Measurements from ENCODE around the gene TMEM89. TPM values are rescaled to one million over a fixed set of nuclear protein-coding genes. Genes with fewer than 3 reads are reported as not detected.

Gene TMEM89
- total RNA-seq, 1 experiment from 2014 or later: 0.74 TPM

- peaks cover 39 to 62% (median 59%) of the 10 kb centered on the region in 3 experiments for H3K36me3 Mint-ChIP-seq (ENCODE audit: insufficient read depth in 1 of 3, low read depth in 3 of 3)
- Histone ChIP-seq H4K20me1 (ENCODE audit: control insufficient read depth, insufficient read depth, insufficient read length) (peaks cover 2% of the 10 kb centered on the region), H3K4me2 (ENCODE audit: insufficient read depth, insufficient read length, low read length) (peak overlapping the region; percentile 50)
Measured at GRCh38 chr3:48656061-48656840, 34.7 kb upstream of the TMEM89 start.

More at GRCh38 chr3:48656061-48656840, 34.7 kb upstream of the TMEM89 start:
- H4K8ac ChIP-seq (replicated peaks; ENCODE audit: insufficient read length, low read depth, low read length): no peak overlapping the region
- H3K79me2 ChIP-seq (ENCODE audit: insufficient read depth, low read length): no peaks in the 10 kb centered on the region
- H3K79me1 ChIP-seq (ENCODE audit: insufficient read depth, low read depth, low read length, poor library complexity, severe bottlenecking): no peaks in the 10 kb centered on the region
- no peak overlapping the region for H3K56ac ChIP-seq (ENCODE audit: insufficient read length, low read depth, low read length)
- no peak overlapping the region for H4K5ac ChIP-seq (ENCODE audit: insufficient read length, low read depth, low read length)
- H3K27ac ChIP-seq (ENCODE audit: insufficient read length, low read depth, low read length): no peak overlapping the region
- no peak overlapping the region for H3K23ac ChIP-seq (ENCODE audit: insufficient read length, low read depth, low read length)
- H2AK5ac ChIP-seq (ENCODE audit: insufficient read length, low read length): no peak overlapping the region
- Mint-ChIP-seq H3K27ac (peak overlapping the region; percentile 35 to 73 (median 66); a peak in 3 of 7 replicates), H3K27me3 (ENCODE audit: low read depth) (peaks cover 6% of the 10 kb centered on the region; the same call in 1 of the 2 replicates), H3K4me1 (peaks cover 4 to 13% of the 10 kb centered on the region in 2 experiments), H3K9me3 (peaks cover 0 to 3% of the 10 kb centered on the region in 2 experiments; a peak in 1 of 5 replicates), H3K4me3 (peak overlapping the region; percentile 67 to 78)
- no peak overlapping the region for H3T11ph ChIP-seq (ENCODE audit: low read length)
- H2BK20ac ChIP-seq (ENCODE audit: low read depth, low read length, poor library complexity, severe bottlenecking): no peak overlapping the region
- no peak overlapping the region for H3K9ac ChIP-seq (ENCODE audit: extremely low read depth, insufficient read length, low read length)
- no peak overlapping the region for H2BK15ac ChIP-seq (ENCODE audit: low read depth, low read length)
- peak; percentile 86 for TF ChIP-seq CTCF (conservative IDR thresholded peaks at IDR 0.05)
- H2AFZ ChIP-seq (ENCODE audit: low read length): no peak overlapping the region
- no peak overlapping the region for H3K4ac ChIP-seq (ENCODE audit: low read depth, low read length)
- no peaks in the 10 kb centered on the region for H3K27me3 ChIP-seq (ENCODE audit: insufficient read depth, low read length)
- WGBS (ENCODE audit: extremely low coverage, insufficient read length, low lambda C conversion rate): no CpG with 5 or more reads among the region's 94 CpGs
- H2BK12ac ChIP-seq (ENCODE audit: insufficient read length, low read depth, low read length): no peak overlapping the region
- H3K4me1 ChIP-seq (ENCODE audit: insufficient read depth, low read length): no peaks in the 10 kb centered on the region; the same call in 1 of the 2 replicates
- no peak overlapping the region for H2BK120ac ChIP-seq (ENCODE audit: low read depth, low read length, poor library complexity, severe bottlenecking)
- no peak overlapping the region for H4K91ac ChIP-seq (ENCODE audit: insufficient read length, low read depth, low read length)
- H3K23me2 ChIP-seq (ENCODE audit: insufficient read length, low read depth, low read length, poor library complexity, severe bottlenecking): peaks cover 5% of the 10 kb centered on the region
- no peak overlapping the region for H3K14ac ChIP-seq (ENCODE audit: insufficient read depth, low read length)
- H3K9me3 ChIP-seq (ENCODE audit: control insufficient read depth, low read depth, low read length): no peaks in the 10 kb centered on the region
- peak overlapping the region; percentile 6 for H3K18ac ChIP-seq (ENCODE audit: insufficient read length, low read depth, low read length)
- no peak overlapping the region for H2BK5ac ChIP-seq (ENCODE audit: insufficient read length, low read length)
- DNase-seq: peak; percentile 94

Data from H9 (cell line).